SK-N-SH (cell line): Measurements from ENCODE around the gene MBTPS1. TPM values are rescaled to one million over a fixed set of nuclear protein-coding genes. Genes with fewer than 3 reads are reported as not detected.

Source experiments
- CTCF ChIA-PET: fragments of 300-600, 350-600 bp; formaldehyde crosslinking; extraction: SDS; loops from one replicate; lab custom pipeline; 2021; lab: Yijun Ruan, JAX
- POLR2A ChIA-PET: fragments of 350-600 bp; sonication (Branson Sonifier 250); formaldehyde crosslinking; extraction: SDS; loops from one replicate; lab custom pipeline; 2020; ENCODE audit warnings: antibody characterized with exemption, inconsistent platforms; lab: Yijun Ruan, JAX
- DNase-seq: peaks from one replicate; pipeline ENCODE4 v3.0.0; 2012
- H2AFZ ChIP-seq: fragments of 200-600 bp; sonication (generic); 2 replicates; pipeline ENCODE4 v1.8.1; 2016; ENCODE audit warnings: antibody characterized with exemption, mild to moderate bottlenecking, low read depth
- H3F3A ChIP-seq: fragments of 200-600 bp; sonication (generic); replicated peaks from 2 replicates; pipeline ENCODE3; 2016; ENCODE audit warnings: antibody characterized with exemption, mild to moderate bottlenecking; ENCODE audit not compliant: insufficient read depth
- H3K27ac ChIP-seq, 2 experiments: fragments of 200-500 bp in 1 of 2; fragments of 200-600 bp in 1 of 2; sonication (Bioruptor generic) in 1 of 2; sonication (generic), shearing (Covaris generic) in 1 of 2; 2 replicates each; pipeline versions ENCODE4 v1.5.1 to v1.6.1; 2014 to 2016; ENCODE audit warnings: low read depth in 2 of 2, inconsistent platforms in 1 of 2, low read length in 1 of 2, mild to moderate bottlenecking in 1 of 2, mixed read lengths in 1 of 2
- H3K27me3 ChIP-seq: fragments of 200-600 bp; sonication (generic), shearing (Covaris generic); 2 replicates; pipeline ENCODE4 v1.6.1; 2016; ENCODE audit warnings: mixed run types; ENCODE audit not compliant: insufficient read depth
- H3K36me3 ChIP-seq, 2 experiments: fragments of 200-500 bp in 1 of 2; fragments of 200-600 bp in 1 of 2; sonication (Bioruptor generic) in 1 of 2; sonication (generic) in 1 of 2; replicated peaks in 1 of 2; 2 replicates each; pipeline versions ENCODE3 to v1.5.1; 2014 to 2016; ENCODE audit warnings: low read length in 1 of 2, mild to moderate bottlenecking in 1 of 2; ENCODE audit not compliant: insufficient read depth in 2 of 2, control insufficient read depth in 1 of 2
- H3K4me1 ChIP-seq, 2 experiments: fragments of 200-500 bp in 1 of 2; fragments of 200-600 bp in 1 of 2; sonication (Bioruptor generic) in 1 of 2; sonication (generic), shearing (Covaris generic) in 1 of 2; 2 replicates each; pipeline versions ENCODE4 v1.5.1 to v1.6.1; 2014 to 2016; ENCODE audit warnings: low read depth in 1 of 2, low read length in 1 of 2, mixed run types in 1 of 2; ENCODE audit not compliant: insufficient read depth in 2 of 2, control insufficient read depth in 1 of 2
- H3K4me2 ChIP-seq: fragments of 200-600 bp; sonication (generic), shearing (Covaris generic); 2 replicates; pipeline ENCODE4 v1.6.1; 2017; ENCODE audit warnings: mixed run types
- H3K4me3 ChIP-seq, 2 experiments: fragments of 200-500 bp in 1 of 2; fragments of 200-600 bp in 1 of 2; sonication (Bioruptor generic) in 1 of 2; sonication (generic), shearing (Covaris generic) in 1 of 2; 2 replicates each; pipeline versions ENCODE4 v1.5.1 to v1.8.1; 2014 to 2016; ENCODE audit warnings: low read depth in 2 of 2, inconsistent platforms in 1 of 2, low read length in 1 of 2, mild to moderate bottlenecking in 1 of 2, mixed read lengths in 1 of 2, moderate library complexity in 1 of 2
- H3K79me2 ChIP-seq: fragments of 200-600 bp; sonication (generic); 2 replicates; pipeline ENCODE4 v1.8.1; 2017; ENCODE audit warnings: mild to moderate bottlenecking; ENCODE audit not compliant: insufficient read depth
- H3K9ac ChIP-seq: fragments of 200-600 bp; sonication (generic); 2 replicates; pipeline ENCODE4 v1.6.1; 2017; ENCODE audit warnings: mixed run types
- H3K9me2 ChIP-seq: fragments of 200-600 bp; sonication (generic); 2 replicates; pipeline ENCODE4 v1.6.1; 2017; ENCODE audit warnings: mixed run types
- H3K9me3 ChIP-seq: fragments of 200-600 bp; sonication (generic); 2 replicates; pipeline ENCODE4 v1.6.1; 2017; ENCODE audit warnings: mixed run types, mild to moderate bottlenecking, moderate library complexity
- H4K20me1 ChIP-seq: fragments of 200-600 bp; sonication (generic); 2 replicates; pipeline ENCODE4 v1.6.1; 2017; ENCODE audit warnings: mild to moderate bottlenecking, mixed run types; ENCODE audit not compliant: insufficient read depth
- CHD2 ChIP-seq: fragments of 150-350 bp; IDR thresholded peaks from 2 replicates; pipeline ENCODE4 v1.6.1; 2018; ENCODE audit warnings: low read length; ENCODE audit not compliant: partially characterized antibody
- CTCF ChIP-seq: fragments of 200-600 bp; sonication (generic); IDR thresholded peaks from 2 replicates; pipeline ENCODE4 v1.6.1; 2017; ENCODE audit warnings: antibody characterized with exemption, mild to moderate bottlenecking, moderate library complexity
- ELF1 ChIP-seq: IDR thresholded peaks from 2 replicates; pipeline ENCODE4 v1.4.0; 2012
- EZH2phosphoT487 ChIP-seq: fragments of 200-600 bp; sonication (generic); IDR thresholded peaks from 2 replicates; pipeline ENCODE4 v1.6.1; 2017; ENCODE audit warnings: low read depth, mixed run types, mild to moderate bottlenecking, antibody characterized with exemption, moderate library complexity, borderline replicate concordance
- FOSL2 ChIP-seq: IDR thresholded peaks from 2 replicates; pipeline ENCODE4 v1.4.0; 2012; ENCODE audit warnings: low read depth, mild to moderate bottlenecking, moderate library complexity, borderline replicate concordance
- FOXM1 ChIP-seq: IDR thresholded peaks from 2 replicates; pipeline ENCODE4 v1.4.0; 2012; ENCODE audit warnings: low read depth, mild to moderate bottlenecking
- GABPA ChIP-seq: IDR thresholded peaks from 2 replicates; pipeline ENCODE4 v1.4.0; 2012; ENCODE audit warnings: low read depth, mild to moderate bottlenecking
- JUND ChIP-seq: IDR thresholded peaks from 2 replicates; pipeline ENCODE4 v1.4.0; 2012
- MXI1 ChIP-seq: IDR thresholded peaks from 2 replicates; pipeline ENCODE4 v1.6.1; 2012; ENCODE audit warnings: mild to moderate bottlenecking, low read depth, low read length, improper control_type of control experiment
- NFIC ChIP-seq: IDR thresholded peaks from 2 replicates; pipeline ENCODE4 v1.4.0; 2012; ENCODE audit warnings: borderline replicate concordance
- NRF1 ChIP-seq: IDR thresholded peaks from 2 replicates; pipeline ENCODE4 v1.6.1; 2012; ENCODE audit warnings: low read depth, mild to moderate bottlenecking, low read length
- RAD21 ChIP-seq: IDR thresholded peaks from 2 replicates; pipeline ENCODE4 v1.6.1; 2012; ENCODE audit warnings: mild to moderate bottlenecking, low read length
- RCOR1 ChIP-seq: fragments of 150-350 bp; IDR thresholded peaks from 2 replicates; pipeline ENCODE4 v1.6.1; 2017; ENCODE audit warnings: antibody characterized with exemption, low read length
- RFX5 ChIP-seq: IDR thresholded peaks from 2 replicates; pipeline ENCODE4 v1.6.1; 2012; ENCODE audit warnings: mild to moderate bottlenecking, improper control_type of control experiment, low read length
- RXRA ChIP-seq: IDR thresholded peaks from 2 replicates; pipeline ENCODE4 v1.4.0; 2012; ENCODE audit warnings: low read depth, mild to moderate bottlenecking, borderline replicate concordance
- SMC3 ChIP-seq: IDR thresholded peaks from 2 replicates; pipeline ENCODE4 v1.6.1; 2012; ENCODE audit warnings: low read depth, low read length, improper control_type of control experiment
- TAF1 ChIP-seq: IDR thresholded peaks from 2 replicates; pipeline ENCODE4 v1.6.1; 2012; ENCODE audit warnings: low read depth, mild to moderate bottlenecking, low read length, moderate library complexity, borderline replicate concordance
- TEAD4 ChIP-seq: IDR thresholded peaks from 2 replicates; pipeline ENCODE4 v1.4.0; 2012; ENCODE audit warnings: mild to moderate bottlenecking, borderline replicate concordance; ENCODE audit not compliant: insufficient read depth
- WGBS: methylation state at CpG from one replicate; pipeline ENCODE4 v1.1.6; 2017; ENCODE audit warnings: low lambda C conversion rate; 5-methylcytosine and 5-hydroxymethylcytosine counted together
- polyA plus RNA-seq, 3 experiments: library from polyadenylated mRNA; depleted of rRNA; stranded (reverse); fragments of >200 nt; gene quantifications; 2 replicates each; pipeline ENCODE4 v1.2.3, GENCODE V29; 2012
- TF ChIP-seq, protein P1 (sequence below): IDR thresholded peaks from 2 replicates; pipeline ENCODE4 v1.4.0; 2012; ENCODE audit warnings: low read depth, borderline replicate concordance
- TF ChIP-seq, protein P2 (sequence below): IDR thresholded peaks from 2 replicates; pipeline ENCODE4 v1.6.1; 2012; ENCODE audit warnings: mild to moderate bottlenecking, low read depth, low read length, moderate library complexity
- TF ChIP-seq, protein P3 (sequence below): IDR thresholded peaks from 2 replicates; pipeline ENCODE4; 2012

Gene MBTPS1
- polyA plus RNA-seq, 1 of the 3 experiments (the other 2 are of a cell fraction), result 84.9 TPM

- TF ChIP-seq, protein P1, sequence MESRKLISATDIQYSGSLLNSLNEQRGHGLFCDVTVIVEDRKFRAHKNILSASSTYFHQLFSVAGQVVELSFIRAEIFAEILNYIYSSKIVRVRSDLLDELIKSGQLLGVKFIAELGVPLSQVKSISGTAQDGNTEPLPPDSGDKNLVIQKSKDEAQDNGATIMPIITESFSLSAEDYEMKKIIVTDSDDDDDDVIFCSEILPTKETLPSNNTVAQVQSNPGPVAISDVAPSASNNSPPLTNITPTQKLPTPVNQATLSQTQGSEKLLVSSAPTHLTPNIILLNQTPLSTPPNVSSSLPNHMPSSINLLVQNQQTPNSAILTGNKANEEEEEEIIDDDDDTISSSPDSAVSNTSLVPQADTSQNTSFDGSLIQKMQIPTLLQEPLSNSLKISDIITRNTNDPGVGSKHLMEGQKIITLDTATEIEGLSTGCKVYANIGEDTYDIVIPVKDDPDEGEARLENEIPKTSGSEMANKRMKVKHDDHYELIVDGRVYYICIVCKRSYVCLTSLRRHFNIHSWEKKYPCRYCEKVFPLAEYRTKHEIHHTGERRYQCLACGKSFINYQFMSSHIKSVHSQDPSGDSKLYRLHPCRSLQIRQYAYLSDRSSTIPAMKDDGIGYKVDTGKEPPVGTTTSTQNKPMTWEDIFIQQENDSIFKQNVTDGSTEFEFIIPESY, result no peak
- TF ChIP-seq RCOR1, result no peak
These were observed 33.7 kb downstream of the MBTPS1 start (continued) for GRCh38 chr16:84082835-84083569.

GRCh38 chr16:84082110-84082509 is 34.6 kb downstream of the MBTPS1 start:
- H3K4me2 ChIP-seq, result no peak overlapping the region
- TF ChIP-seq TAF1 (no peak), TEAD4 (no peak), ELF1 (no peak), GABPA (no peak), SMC3 (no peak), CHD2 (no peak), RAD21 (no peak), JUND (no peak), EZH2phosphoT487 (no peak), CTCF (no peak), RXRA (no peak), FOSL2 (no peak), RFX5 (no peak), FOXM1 (no peak), NRF1 (no peak), RCOR1 (no peak), MXI1 (no peak), NFIC (no peak)
- TF ChIP-seq, protein P2, sequence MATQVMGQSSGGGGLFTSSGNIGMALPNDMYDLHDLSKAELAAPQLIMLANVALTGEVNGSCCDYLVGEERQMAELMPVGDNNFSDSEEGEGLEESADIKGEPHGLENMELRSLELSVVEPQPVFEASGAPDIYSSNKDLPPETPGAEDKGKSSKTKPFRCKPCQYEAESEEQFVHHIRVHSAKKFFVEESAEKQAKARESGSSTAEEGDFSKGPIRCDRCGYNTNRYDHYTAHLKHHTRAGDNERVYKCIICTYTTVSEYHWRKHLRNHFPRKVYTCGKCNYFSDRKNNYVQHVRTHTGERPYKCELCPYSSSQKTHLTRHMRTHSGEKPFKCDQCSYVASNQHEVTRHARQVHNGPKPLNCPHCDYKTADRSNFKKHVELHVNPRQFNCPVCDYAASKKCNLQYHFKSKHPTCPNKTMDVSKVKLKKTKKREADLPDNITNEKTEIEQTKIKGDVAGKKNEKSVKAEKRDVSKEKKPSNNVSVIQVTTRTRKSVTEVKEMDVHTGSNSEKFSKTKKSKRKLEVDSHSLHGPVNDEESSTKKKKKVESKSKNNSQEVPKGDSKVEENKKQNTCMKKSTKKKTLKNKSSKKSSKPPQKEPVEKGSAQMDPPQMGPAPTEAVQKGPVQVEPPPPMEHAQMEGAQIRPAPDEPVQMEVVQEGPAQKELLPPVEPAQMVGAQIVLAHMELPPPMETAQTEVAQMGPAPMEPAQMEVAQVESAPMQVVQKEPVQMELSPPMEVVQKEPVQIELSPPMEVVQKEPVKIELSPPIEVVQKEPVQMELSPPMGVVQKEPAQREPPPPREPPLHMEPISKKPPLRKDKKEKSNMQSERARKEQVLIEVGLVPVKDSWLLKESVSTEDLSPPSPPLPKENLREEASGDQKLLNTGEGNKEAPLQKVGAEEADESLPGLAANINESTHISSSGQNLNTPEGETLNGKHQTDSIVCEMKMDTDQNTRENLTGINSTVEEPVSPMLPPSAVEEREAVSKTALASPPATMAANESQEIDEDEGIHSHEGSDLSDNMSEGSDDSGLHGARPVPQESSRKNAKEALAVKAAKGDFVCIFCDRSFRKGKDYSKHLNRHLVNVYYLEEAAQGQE, result no peak
- TF ChIP-seq, protein P3, sequence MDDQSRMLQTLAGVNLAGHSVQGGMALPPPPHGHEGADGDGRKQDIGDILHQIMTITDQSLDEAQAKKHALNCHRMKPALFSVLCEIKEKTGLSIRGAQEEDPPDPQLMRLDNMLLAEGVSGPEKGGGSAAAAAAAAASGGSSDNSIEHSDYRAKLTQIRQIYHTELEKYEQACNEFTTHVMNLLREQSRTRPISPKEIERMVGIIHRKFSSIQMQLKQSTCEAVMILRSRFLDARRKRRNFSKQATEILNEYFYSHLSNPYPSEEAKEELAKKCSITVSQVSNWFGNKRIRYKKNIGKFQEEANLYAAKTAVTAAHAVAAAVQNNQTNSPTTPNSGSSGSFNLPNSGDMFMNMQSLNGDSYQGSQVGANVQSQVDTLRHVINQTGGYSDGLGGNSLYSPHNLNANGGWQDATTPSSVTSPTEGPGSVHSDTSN, result no peak
- no peaks in the 10 kb centered on the region for H3K4me1 ChIP-seq
- CTCF ChIA-PET, result interaction anchor here (0.8 to 14.3 kb wide), 6 partner anchors 16 to 125 kb away, joined by 3 to 163 read pairs (median 5); partner anchors contain the start of gene TAF1C
- POLR2A ChIA-PET, result interaction anchor here (0.5 kb wide), 1 partner anchor 408 kb away, joined by 10 read pairs; no protein-coding TSS in a partner anchor
- no peak overlapping the region for H3K4me3 ChIP-seq
- peaks cover 41 to 76% of the 10 kb centered on the region in 2 experiments for H3K36me3 ChIP-seq
- no peak overlapping the region for H2AFZ ChIP-seq
- H3K9me2 ChIP-seq, result no peaks in the 10 kb centered on the region
- DNase-seq, result no peak
- H3F3A ChIP-seq, result no peaks in the 10 kb centered on the region
- peaks cover 12% of the 10 kb centered on the region for H3K79me2 ChIP-seq
- no peaks in the 10 kb centered on the region for H3K9me3 ChIP-seq
- no peak overlapping the region for H3K9ac ChIP-seq
- WGBS, result 83% methylated on average over 4 of the region's 6 CpGs
- no peaks in the 10 kb centered on the region for H3K27me3 ChIP-seq
- H3K27ac ChIP-seq, result no peak overlapping the region
- H4K20me1 ChIP-seq, result 0 out of 2 replicates have a peak, but pooled peaks cover 6% of the 10 kb centered on the region
